Chondrocyte (in vitro differentiated cells): Measurements from ENCODE around the gene GPS1. TPM values are rescaled to one million over a fixed set of nuclear protein-coding genes. Genes with fewer than 3 reads are reported as not detected.

Experiments used
- DNase-seq: peaks from one replicate; pipeline ENCODE4 v3.0.0; 2021; ENCODE audit warnings: mixed read lengths, low spot score
- H3K27ac Mint-ChIP-seq: one replicate; pipeline ENCODE4 v1.8.0; 2021; ENCODE audit warnings: mild to moderate bottlenecking, moderate library complexity, mixed read lengths; ENCODE audit not compliant: unreplicated experiment
- H3K27me3 Mint-ChIP-seq: 2 replicates; pipeline ENCODE4 v1.8.0; 2021; ENCODE audit warnings: low read depth, mixed read lengths
- H3K36me3 Mint-ChIP-seq: 2 replicates; pipeline ENCODE4 v1.8.0; 2021; ENCODE audit warnings: low read depth, mixed read lengths
- H3K4me1 Mint-ChIP-seq: 2 replicates; pipeline ENCODE4 v1.8.0; 2021; ENCODE audit warnings: low read depth, mild to moderate bottlenecking, mixed read lengths
- H3K4me3 Mint-ChIP-seq: one replicate; pipeline ENCODE4 v1.8.0; 2021; ENCODE audit warnings: mild to moderate bottlenecking, moderate library complexity, mixed read lengths; ENCODE audit not compliant: unreplicated experiment
- H3K9me3 Mint-ChIP-seq: 2 replicates; pipeline ENCODE4 v1.8.0; 2021; ENCODE audit warnings: low read depth, mixed read lengths
- CTCF ChIP-seq: fragments of 200-600 bp; sonication (generic); IDR thresholded peaks from 2 replicates; pipeline ENCODE4 v1.5.0; 2021; ENCODE audit warnings: antibody characterized with exemption, mild to moderate bottlenecking, moderate library complexity
- total RNA-seq: library from RNA; stranded (reverse); gene quantifications from 3 replicates; pipeline ENCODE4 v1.2.1, GENCODE V29; 2021

GPS1 gene
- total RNA-seq, 1 donor from 2014 or later, result 82.8 TPM

GRCh38 chr17:82009413-82009812, 42.3 kb upstream of the GPS1 start:
- Mint-ChIP-seq H3K9me3 (no peaks in the 10 kb centered on the region), H3K4me3 (no peak overlapping the region), H3K4me1 (peaks cover 4% of the 10 kb centered on the region), H3K27ac (no peak overlapping the region), H3K27me3 (no peaks in the 10 kb centered on the region), H3K36me3 (no peaks in the 10 kb centered on the region)
- no peak for TF ChIP-seq CTCF
- DNase-seq, result no peak

DNA sequence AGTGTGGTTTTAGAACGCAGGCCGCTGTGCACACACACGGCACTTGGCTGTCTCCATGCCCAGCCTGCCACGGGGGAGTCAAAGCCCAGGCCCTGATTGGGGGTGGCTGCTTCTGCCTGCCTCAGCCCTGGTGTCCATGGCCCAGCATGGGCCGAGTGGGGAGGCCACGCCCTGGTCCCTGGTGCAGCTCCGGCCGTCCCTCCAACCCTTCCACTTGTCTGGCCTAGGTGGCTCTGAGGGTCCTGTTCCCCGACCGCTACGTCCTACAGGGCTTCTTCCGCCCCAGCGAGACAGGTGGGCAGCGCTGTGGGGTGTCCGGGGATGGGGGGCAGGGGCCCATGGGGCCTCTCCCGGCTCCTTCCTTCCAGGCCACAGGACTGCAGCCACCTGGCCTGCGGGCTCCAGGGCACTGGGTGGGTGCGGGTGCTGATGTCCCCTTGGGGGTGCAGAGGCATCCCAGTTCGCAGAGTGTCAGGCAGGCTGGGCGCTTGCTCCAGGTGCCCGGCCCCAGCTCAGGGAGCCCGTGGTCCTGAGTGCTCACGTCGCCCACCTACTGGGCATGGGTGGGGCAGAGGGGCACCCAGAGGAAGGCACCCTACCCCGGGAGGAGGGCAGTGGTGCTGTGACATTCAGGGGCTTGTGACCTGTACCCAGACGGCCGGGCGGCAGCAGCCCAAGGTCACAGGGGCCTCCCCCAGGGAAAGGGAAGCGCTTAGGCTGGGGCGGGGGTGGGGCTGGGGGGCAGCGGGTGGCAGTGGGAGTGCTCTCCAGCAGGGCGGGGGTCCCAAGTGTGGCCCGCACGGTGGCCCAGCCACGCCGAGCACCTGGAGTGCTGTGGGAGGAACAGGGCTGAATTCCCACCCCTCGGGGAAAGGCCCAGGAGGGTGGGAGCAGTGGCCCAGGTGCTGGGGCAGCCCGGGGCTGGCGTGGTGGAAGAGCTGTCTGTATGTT, 40.8 kb upstream of the GPS1 start:
- TF ChIP-seq CTCF, result no peak
- Mint-ChIP-seq H3K27me3 (no peaks in the 10 kb centered on the region), H3K4me1 (peaks cover 4% of the 10 kb centered on the region), H3K36me3 (no peaks in the 10 kb centered on the region), H3K9me3 (no peaks in the 10 kb centered on the region), H3K4me3 (no peak overlapping the region), H3K27ac (no peak overlapping the region)
- DNase-seq, result no peak

DNA sequence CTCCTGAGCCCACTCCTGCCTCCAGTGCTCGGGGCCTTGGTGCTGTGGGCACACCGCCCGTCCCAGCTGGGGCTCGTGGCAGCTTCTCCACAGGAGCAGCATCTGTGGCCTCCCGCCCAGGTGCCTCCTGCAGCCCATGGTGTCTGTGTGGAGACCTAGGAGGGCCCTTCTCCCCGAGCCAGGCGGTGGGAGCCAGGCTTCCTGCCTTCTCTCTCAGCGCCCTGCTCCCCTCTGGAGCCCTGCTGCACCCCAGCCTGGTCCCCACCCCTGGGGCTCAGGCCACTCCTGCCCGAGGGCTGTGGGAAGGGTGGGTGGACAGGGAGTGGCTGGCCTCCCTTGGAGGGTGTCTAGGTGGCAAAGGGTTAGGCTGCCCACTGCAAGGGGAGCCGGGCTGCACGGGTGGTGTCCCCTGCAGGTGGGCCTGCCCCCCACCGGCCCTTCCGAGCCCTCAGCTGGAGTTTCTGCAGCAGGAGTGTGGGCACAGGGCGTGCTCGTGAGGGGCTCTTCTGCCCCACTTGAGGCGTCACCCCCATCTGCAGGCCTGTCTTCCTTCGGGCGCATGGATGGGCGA, 40.0 kb upstream of the GPS1 start:
- no peak overlapping the region for H3K4me3 Mint-ChIP-seq
- no peaks in the 10 kb centered on the region for H3K36me3 Mint-ChIP-seq
- DNase-seq, result no peak
- no peaks in the 10 kb centered on the region for H3K27me3 Mint-ChIP-seq
- H3K9me3 Mint-ChIP-seq, result no peaks in the 10 kb centered on the region
- no peaks in the 10 kb centered on the region for H3K4me1 Mint-ChIP-seq
- TF ChIP-seq CTCF, result no peak
- H3K27ac Mint-ChIP-seq, result no peak overlapping the region

- Mint-ChIP-seq H3K4me1 (no peaks in the 10 kb centered on the region), H3K27me3 (no peaks in the 10 kb centered on the region), H3K36me3 (no peaks in the 10 kb centered on the region), H3K27ac (no peak overlapping the region), H3K9me3 (no peaks in the 10 kb centered on the region), H3K4me3 (no peak overlapping the region)
- no peak for TF ChIP-seq CTCF
- DNase-seq, result no peak
Observed at GRCh38 chr17:82012261-82012639, 39.4 kb upstream of the GPS1 start.

GRCh38 chr17:82012640-82013295, 38.9 kb upstream of the GPS1 start:
- H3K4me1 Mint-ChIP-seq, result no peaks in the 10 kb centered on the region
- no peaks in the 10 kb centered on the region for H3K27me3 Mint-ChIP-seq
- no peaks in the 10 kb centered on the region for H3K9me3 Mint-ChIP-seq
- H3K4me3 Mint-ChIP-seq, result no peak overlapping the region
- no peak for TF ChIP-seq CTCF
- no peak overlapping the region for H3K27ac Mint-ChIP-seq
- H3K36me3 Mint-ChIP-seq, result no peaks in the 10 kb centered on the region
- DNase-seq, result no peak
